Measurements from ENCODE around the gene DRGX.

Gene DRGX

DNA sequence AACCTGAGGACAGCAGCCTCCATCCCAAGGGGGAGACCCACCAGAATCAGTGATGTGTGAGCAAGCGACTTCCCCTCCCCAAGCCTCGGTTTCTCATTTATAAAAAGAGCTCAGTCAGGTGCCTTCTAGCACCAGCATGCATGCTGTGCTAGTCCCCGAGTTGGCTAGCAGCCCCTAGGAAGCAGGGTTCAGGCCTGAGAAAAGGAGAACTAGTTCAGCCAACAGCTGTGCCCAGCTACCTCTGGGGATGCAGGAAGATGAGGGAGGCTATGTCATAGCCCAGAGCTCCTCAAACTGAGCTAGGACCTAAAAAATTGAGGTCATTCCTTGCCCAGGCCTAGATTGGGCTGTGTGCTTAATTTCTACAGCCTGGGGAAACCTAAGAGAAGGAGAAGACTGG lies 13.7 kb downstream of the DRGX start:
- no peak for DNase-seq (ENCODE audit: low read depth in 2 of 2)

DNA sequence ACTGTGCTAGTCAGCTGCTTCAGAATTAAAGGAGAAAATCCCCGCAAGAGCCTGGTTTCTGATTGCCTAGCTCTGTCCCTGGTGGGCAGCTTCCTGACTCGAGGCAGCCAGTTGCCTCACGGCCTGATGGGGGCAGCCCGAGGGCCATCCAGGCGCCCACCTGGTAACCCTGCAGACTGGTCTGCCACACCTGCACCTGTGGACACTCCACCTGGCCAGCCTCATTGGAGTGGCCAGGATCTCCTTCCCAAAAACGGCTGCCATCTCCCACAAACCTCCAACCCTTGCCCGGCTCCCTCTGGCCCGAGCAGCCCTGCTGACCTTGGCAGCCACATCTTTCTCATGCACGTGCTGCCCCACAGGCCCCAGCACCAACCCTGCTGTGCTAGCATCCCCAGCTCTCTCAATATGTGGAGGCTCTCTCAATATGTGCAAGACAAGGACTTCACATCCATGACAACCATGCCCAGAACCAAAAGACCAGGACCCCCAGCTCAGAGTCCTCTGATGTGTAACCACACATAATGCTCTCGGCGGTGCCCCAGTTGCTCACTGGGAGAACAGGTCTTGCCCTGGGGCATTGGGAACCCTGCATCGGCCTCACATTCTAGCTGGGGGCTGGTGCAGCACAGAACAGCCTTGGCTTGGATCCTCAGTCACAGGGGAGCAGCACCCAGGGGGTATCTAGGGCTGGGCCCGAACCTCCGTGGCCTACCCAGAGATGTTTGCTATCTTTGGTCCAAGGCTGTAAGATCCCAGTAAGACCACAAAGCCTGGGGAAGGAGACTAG lies 14.6 kb downstream of the DRGX start:
- DNase-seq (ENCODE audit: low read depth in 2 of 2) = no peak

DNA sequence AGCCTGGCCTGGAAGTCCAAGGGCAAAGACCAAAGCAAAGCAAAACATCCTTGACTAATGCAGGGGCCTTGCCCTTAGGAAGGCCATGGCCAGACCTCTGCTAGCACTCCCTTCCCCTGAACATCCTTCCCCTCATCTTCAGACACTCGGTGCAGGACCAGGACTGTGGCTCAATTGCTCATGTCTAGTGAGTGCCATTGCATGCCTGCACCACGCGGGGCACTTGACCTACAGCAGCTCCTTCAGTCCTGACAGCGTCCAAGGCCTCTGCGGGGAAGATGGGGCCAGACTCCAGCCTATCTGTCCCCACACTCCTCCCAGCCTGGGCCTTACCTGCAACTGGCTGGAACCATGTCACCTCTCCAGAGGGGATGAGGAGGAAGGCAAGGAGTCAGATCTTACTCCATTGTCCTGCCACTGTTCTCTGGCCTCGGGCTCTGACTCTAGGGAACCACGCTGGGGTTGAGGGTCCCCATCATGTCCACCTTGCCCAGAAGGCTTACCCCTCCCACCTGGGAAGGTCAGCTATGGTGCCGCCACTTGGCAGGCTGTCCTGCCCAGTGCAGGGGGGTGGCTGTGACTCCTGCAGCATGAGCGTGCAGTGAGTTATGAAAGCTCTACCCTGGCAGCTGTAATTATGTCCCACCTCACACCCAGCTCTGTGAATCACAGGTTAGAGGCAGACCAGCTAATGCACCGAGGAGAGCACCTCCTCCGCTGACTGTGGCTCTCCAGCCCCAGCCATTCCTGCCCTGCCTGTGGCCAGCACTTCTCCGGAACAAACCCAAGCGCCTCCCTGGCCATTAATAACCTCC lies 16.1 kb downstream of the DRGX start:
- no peak for DNase-seq (ENCODE audit: low read depth in 2 of 2)

DNA sequence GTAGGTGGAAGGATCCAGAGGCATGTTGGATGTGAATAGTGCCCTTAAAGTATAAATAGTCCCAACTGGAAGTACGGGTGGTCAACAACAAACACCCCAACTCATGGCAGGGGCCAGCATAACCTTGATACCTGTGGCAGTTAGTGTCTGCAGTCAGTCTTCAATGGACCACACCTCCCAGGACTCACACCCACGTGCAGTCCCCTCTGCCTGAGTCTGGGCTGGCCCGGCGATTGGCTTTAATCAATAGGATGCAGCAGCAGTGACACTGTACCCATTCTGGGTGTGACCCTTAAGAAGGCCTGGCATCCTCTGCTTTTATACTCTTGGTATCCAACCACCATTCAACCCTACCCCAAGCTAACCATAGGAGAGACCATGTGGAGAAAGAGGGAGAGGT lies 18.6 kb downstream of the DRGX start:
- no peak for DNase-seq (ENCODE audit: low read depth in 2 of 2)

DNA sequence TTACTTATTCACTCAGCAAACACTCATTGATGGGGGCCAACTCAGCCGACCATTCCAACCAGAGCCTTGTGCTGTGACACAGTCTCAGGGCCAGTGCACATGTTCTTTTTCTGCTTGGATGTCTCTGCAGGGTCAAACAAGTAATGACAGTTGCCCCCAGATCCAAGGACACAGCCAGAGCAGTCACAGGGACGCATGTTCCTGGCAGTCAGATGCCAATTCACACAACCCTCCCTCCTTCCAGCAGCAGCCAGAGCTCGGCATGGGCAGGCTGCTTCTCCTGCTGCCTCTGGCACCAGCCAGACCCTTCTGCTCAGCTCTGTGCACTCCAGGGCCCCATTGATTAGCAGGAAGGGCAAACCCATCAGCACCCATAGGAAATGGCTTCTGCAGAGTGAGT lies 20.3 kb downstream of the DRGX start:
- DNase-seq (ENCODE audit: low read depth in 2 of 2) = no peak

DNA sequence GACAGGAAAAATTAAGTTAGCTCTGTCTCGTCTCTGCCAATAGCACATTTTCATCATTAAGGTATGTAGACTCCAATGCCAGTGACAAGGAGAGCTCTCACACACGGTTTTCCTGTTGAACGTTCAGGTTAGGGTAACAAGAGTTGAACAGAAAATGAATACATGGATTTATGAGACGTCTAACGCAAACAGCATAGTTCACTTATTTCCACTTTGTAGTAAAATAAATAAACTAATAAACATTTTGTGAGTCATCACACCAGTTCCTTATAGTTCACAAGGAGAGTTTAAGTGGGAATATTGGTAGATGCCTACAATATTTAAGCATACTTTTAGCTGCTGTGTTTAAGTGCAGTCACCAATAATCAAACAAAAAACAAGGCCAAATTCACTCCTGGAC lies 21.1 kb downstream of the DRGX start:
- no peak for DNase-seq (ENCODE audit: low read depth in 2 of 2)

DNA sequence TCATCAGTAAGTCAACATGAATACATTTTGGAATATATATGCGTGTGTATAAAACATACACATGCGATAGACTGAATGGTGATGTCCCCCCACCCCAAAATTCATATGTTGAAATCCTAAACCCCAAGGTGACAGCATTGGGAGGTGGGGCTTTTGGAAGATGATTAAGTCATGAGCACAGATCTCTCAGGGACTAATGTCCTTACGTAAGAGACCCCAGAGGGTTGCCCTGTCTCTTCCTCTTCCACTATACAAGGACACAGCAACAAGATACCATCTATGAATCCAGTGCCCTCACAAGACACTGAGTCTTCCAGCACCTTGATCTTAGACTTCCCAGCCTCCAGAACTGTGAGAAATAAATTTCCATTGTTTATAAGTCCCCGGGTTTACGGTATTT lies 22.5 kb downstream of the DRGX start:
- DNase-seq (ENCODE audit: low read depth in 2 of 2) = no peak

DNA sequence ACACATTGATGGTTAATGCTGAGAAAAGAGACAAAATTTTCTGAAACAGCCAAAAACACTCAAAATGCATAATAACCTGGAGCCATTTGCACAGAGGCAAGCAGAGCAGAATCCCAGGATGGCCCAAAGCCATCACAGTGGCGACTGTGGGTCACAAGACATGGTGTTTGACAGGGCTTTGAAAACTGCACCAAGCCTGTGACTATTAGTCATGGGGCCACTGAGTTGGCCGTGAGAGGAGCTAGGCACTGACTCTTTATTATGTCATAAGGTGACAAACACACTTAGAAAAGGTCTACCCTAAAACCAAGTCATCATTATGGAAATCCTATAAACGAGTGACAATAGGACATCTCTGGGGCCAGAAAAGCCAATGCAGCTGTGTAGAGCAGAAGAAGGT lies 23.9 kb downstream of the DRGX start:
- DNase-seq (ENCODE audit: low read depth in 2 of 2) = no peak

DNA sequence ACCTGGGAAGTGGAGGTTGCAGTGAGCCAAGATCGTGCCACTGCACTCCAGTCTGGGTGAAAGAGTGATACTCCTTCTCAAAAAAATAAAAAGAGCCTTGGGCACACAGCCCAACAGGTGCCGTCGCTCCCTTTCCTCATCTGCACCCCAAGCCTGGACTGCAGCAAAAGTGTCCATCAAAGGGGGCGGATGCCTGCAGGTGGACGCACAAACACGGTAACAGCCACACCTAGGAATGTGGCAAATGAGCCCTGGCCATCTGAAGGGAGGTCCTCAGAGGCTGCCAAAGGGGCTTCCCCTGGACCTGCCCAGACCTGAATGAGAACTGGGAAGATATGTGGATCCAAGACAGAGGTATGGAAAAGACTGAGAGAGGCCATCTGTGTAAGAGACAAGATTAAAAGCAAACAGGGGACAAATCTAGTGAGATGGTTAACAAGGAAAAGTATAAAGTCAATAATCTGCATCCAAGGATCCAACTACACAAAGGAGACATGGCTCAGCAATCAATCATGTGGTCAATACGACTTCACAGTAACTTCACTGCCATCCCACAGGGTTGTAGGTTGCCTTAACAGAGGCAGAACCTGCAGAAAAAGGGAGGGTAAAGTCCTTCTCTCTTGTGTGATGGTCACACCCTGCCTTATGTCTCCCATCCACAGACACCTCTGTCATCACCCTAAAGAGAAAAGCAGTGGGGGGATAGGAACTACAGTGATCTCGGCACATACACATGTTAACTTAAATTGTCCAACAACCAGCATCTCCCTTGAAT lies 25.4 kb downstream of the DRGX start:
- no peak for DNase-seq (ENCODE audit: low read depth in 2 of 2)

DNA sequence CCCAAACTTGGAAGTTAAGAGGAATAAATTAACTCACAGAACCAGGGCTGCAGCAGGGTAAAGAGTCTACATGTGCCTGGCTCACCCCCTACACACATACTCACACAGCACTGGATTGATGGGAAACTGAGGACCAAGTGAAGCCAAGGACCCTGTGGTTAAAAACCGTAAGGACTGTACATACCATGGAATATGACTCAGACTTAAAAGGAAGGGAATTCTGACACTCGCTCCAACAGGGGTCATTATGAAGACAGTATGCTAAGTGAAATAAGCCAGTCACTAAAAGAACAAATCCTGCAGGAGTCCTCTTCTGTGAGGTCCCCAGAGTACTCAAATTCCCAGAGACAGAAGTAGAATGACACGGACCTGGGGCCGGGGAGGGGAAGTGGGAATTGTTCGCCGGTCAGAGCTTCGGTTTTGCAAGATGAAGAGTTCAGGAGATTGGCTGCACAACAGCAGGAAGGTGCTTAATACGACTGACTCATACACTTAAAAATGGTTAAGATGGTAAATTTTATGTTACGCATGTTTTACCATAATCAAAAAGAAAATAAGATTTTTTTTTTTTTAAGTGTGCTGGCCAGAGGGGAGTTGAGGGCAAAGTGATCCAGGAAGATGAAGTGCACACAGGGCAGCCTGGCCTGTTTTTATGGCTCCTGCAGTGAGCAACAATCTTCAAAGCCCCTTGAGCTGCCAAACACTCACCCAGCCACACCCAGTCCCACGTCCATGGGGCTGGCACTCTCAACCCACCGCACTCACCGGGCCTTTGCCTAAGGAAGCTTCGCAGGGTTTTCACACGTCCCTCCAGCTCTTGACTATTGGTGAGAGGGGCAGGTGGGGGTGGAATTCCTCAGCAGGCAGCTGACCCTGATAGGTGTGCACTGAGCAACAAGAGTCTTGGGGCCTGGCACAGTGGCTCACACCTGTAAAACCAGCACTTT lies 26.4 kb downstream of the DRGX start:
- DNase-seq (ENCODE audit: low read depth in 2 of 2) = no peak

DNA sequence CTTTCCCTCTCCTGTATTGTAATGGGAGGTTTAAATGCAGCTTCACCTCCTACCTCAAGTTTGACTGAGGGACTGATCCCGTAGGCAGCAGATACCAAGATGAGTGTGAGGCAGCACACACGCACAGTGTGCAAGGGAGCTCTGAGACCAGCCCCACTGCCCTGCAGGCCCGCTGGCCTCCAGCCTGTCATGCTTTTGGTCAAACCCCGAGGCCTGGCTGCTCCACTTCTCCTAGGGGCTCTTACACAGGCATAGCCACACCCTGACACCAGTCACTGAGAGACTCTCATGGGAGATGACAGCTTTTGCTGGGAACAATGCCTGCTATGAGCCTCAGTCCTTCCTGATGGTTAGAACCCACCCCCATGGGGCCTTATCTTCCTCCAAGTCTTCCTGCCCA lies 27.6 kb downstream of the DRGX start:
- no peak for DNase-seq (ENCODE audit: low read depth in 2 of 2)

DNA sequence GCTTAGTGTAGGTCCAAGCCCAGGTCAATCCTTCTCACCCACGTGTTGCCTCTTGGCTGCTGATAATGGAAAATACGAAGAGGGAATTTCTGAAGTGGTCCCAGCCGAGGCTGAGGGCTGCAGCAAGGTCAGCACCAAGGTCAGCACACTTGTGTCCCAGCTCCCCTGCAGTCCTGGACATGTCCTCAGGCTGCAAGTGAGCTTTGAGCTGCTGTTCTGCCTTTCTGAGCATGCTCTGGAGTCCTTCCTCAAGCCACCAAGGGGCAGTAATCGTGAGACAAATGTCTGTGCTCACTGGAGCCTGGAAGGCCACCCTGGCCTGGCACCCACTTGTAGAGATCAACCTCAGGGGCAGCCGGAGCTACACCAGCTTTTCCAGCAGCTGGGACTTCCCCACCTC lies 28.3 kb downstream of the DRGX start:
- DNase-seq (ENCODE audit: low read depth in 2 of 2) = no peak

DNA sequence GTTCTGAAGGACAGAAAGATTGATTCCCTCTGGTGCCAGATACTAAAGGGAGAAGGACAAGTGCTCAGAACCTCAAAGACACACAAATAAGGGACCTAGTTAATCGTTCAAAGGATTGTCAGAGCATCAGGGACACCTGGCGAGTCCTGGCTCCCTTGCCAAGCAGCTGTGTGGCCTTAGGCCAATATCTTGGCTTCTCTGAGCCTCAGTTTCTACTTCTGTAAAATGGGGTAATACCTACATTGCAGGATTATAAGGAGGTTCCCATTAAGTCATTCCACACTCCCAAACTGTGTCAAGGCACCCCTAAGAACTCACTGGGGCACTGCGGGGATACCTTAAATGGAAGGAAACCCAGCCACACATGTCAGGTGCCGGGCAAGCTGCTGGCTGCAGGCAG lies 29.4 kb downstream of the DRGX start:
- DNase-seq (ENCODE audit: low read depth in 2 of 2) = no peak

DNA sequence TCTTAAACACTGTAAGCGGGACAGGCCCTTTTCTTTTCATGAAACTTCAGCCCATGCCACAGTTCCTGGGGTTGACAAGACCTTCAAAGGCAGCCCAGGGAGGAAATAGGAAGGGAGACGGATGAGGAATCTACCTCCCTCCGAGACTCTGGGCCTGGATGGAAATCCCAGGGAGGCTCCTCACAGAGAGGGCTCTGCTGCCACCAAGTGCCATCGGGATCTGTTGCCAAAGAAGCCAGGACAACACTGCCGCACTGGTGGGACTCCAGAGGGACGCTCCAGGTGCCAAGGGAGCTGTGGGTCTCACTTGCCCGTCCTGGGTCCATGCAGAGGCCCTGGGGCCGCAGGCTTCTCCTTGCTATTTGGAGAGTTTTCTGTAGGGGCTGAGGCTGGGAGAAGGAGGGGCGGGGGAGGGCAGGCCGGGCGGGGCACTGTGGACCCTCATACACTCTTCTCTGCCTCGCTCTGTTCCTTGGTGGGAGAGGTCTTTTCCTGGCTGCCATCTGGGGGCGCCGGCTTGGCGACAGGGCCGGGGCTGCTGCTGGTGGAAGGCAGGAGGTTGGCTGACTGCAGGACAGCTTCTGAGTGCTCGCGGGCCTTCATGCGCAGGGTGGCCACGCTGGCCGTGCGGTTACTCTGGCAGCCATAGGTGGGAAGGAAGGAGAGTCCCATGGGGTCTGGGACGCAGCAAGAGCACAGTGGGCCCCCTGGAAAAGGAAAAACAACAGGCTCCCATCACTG lies 30.0 kb downstream of the DRGX start:
- DNase-seq (ENCODE audit: low read depth in 2 of 2) = no peak

DNA sequence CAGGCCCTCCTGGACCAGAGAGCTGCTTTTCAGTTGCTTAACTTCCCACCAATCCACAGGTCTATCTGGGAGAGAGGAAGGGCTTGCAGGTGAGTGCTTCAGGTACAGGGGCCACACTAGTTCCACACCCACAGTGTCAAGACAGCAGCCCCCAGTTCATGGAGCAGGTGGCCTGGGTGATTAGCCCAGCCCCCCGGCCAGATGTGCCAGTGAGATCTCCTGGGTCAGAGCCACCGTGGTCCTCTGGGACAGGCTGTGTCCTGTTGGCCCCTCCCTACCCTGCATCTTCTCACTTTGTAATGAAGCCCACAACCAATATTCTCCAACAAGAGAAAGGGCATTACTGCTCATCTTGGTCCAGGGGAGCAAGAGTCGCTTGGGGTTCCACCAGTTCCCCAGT lies 30.6 kb downstream of the DRGX start:
- no peak for DNase-seq (ENCODE audit: low read depth in 2 of 2)

DNA sequence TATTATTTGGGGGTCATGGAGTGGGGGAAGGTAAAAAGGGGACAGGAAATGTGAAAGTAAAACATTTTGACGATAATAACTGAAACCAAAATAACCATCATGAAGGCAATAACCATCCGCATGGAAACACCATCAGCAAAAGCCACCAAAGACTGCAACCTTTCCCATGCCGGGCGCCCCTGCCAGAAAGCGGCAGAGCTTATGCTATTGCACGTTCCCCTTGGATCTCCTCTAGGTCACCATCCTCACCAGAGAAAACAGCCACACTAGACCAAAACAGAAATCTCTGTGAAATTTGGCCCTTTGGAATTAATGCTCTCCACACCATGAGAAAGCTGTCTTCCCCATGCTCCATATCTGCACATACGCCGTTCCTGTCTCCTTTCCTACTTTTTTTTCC lies 31.1 kb downstream of the DRGX start:
- no peak for DNase-seq (ENCODE audit: low read depth in 2 of 2)

DNA sequence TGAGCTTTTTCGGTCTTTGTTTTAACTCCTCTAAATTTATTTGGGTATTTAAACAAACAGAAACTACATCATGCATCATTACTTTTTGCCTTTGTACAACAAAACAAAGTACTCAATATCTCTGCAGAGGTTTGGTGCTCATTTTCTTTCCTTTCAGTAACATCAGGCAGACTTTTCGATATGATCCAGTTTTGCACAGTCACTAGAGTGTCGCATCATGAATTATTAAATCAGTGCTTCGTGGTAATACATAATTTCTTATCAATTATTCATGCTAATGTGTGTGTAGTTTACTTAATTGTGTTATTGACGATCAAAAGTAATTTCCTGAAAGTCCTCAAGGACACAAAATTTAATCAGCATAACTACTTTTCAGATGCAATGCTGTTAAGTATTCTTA lies 31.8 kb downstream of the DRGX start:
- DNase-seq (ENCODE audit: low read depth in 2 of 2) = no peak

DNA sequence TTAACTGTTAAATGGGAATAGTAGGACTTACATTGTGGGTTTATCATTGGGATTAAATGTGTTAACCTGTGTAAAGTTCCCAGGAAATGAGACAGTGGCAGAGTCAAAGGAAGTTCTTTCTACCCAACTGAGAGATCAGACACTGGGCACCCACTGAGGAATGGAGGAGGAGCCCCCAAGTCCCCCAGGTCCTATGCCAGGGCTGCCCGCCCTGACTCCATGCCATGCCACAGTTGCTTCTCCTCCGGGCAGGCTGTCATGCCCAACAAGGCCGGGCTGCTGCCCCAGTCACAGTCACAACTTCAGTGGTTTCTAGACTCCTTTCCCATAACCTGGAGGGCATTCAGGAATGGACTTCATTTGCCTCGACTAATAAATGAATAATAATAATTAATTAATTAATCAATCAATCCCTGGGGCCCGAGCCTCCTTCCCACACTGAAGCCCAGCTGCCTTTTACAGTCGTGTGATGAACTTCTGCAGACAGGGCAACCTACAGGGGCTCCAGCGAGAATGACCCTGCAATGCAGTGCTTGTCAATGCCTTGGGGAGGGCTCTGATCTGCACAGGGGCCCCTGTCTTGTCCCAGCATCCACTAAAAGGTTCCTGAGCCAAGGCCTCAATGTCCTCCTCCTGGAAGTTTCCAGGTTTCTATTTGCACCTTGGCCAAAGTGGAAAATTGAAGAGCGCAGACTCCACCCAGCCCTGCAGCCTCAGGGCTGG lies 32.4 kb downstream of the DRGX start:
- DNase-seq (ENCODE audit: low read depth in 2 of 2) = no peak

DNA sequence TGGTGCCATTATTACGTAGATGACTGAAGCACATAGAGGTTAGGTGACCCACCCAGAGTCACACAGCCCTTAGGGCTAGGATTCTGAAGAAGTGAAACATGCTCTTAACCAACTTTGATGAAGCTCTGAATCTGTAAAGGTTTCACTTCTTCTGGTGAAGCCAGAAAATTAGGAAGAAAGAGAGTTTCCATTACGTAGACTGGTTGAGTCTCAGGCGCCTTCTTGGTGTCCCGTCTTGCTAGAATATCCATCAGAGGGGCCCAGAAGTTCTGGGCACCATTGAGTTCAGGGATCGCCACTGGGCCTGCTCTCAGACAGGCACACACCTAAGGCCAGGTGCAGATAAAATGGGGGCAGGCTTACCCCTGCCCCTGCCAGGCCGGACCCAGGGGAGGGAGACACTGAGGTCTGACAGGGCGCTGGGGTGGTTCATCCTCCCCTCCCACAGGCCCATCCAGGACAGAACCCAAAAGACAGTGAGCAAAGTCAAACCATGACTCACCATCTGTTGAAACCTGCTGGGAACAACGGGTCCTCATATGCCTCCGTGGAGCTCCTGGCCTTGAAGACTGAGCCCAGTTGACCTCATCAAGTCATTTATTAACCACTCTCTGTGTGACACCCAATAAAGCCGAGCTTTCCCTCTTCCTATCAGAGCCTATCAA lies 33.2 kb downstream of the DRGX start:
- no peak for DNase-seq (ENCODE audit: low read depth in 2 of 2)

Data from stimulated activated CD4-positive, alpha-beta T cell treated with anti-CD3 and anti-CD28 coated beads, Interleukin-12 subunit alpha, Interleukin-12 subunit beta, amount 100 ng/mL, for 24 hours (primary cell).